GM19328 (cell line): ENCODE results near the gene UGT1A8.
A peak's percentile ranks its signal among the peaks of the same experiment; 100 is the strongest.
"Not testable (repeated sequence)": the region's sequence is repeated elsewhere in the genome, so short reads cannot be mapped to it uniquely, and the experiment has no call there.

Experiments
- ATAC-seq: cut with Tn5 transposase; IDR thresholded peaks from one replicate; pipeline ENCODE4 v1.9.1; 2021; ENCODE audit warnings: mild to moderate bottlenecking, moderate library complexity; ENCODE audit not compliant: unreplicated experiment

UGT1A8 gene

DNA sequence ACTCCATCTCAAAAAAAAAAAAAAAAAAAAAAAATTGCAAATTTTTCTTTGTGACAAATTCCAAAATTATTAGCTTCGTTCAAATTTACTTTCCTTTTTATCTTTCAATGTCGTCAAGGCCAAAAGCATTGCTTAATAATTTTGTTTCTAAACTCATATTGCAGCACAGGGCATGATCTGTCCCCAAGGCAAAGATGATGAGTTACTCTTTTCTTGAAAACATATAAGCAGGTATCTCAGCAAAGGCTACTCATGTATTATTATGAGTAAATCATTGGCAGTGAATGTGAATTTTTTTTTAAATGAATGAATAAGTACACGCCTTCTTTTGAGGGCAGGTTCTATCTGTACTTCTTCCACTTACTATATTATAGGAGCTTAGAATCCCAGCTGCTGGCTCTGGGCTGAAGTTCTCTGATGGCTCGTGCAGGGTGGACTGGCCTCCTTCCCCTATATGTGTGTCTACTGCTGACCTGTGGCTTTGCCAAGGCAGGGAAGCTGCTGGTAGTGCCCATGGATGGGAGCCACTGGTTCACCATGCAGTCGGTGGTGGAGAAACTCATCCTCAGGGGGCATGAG is 64.2 kb downstream of the UGT1A8 start, which contains the start of gene UGT1A7:
UGT1A7 (plus strand) TSS at position 381 of the 579 bp plus-strand sequence; CDS start at position 418, 37 bp downstream.
- no peak for ATAC-seq

DNA sequence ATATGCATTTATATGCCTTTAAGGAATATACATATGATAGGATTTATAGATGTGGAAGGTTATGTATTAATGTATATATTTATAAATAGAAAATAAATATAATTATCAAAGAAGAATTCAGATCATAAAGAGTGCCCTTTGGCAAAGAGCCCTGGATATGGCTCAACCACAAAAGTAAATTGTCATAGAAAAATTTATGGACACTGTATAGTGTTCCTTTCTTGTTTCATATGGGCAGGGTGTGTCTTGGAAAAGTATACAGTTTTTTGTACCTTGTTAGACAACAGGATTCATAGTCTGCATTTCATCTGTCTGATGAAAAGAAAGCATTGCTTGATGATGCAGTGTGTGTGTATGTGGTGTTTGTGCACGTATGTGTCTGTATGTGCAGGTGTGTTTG is 67.2 kb downstream of the UGT1A8 start:
- ATAC-seq: no peak

DNA sequence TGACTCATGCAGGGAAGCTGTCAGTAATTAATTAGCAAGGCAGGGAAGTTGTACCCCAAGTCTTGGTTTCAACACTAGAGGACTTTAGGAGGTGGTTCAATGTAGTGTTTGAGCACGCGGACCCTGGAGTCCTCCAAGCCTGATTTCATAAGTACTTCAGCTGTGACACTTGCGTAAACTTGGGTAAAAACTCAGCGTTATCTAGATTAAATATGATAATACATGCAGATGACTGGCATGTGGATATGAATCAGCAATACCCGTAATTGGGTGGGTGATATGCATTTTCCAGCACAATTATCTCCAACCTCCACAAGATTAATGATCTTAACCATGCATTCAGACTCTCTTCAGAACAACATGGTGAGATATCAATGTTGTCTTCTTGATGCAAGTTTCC is 69.5 kb downstream of the UGT1A8 start:
- ATAC-seq: no peak

DNA sequence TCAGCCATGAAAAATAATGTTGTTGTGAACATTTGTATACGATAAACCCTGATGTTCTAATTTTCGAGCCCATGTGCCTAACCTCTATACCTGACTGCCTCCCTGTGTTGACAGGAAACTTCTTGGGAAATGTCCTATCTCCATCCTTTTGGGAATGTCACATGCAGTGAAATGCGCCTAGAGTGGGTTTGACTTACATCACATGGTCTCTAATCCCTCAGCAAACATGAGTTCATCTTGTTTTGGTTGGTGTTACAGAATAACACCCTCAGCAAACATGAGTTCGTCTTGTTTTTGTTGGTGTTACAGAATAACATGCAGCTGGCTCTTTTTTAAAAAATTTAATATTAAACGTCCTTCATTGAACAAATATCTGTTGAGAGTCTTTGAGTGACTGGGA is 70.9 kb downstream of the UGT1A8 start:
- ATAC-seq: no peak

DNA sequence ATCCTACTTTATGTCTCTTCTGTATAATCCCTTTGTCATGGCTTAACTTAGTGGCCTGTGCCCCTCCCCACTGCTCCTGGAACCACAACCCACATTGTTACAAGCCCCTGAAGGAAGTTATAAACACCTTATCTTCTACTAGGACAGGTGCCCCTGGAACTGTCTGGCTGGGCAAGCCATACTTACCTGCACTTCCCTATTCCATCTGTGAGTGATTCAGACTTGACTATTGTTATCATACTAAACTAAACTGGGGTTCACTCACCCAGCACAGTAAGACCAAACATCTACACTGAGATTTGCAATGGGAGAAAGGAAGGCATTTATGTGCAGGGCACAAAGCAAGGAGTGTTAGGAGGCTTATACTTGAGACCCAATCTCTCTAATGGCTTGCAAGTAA is 71.6 kb downstream of the UGT1A8 start:
- ATAC-seq: no peak

DNA sequence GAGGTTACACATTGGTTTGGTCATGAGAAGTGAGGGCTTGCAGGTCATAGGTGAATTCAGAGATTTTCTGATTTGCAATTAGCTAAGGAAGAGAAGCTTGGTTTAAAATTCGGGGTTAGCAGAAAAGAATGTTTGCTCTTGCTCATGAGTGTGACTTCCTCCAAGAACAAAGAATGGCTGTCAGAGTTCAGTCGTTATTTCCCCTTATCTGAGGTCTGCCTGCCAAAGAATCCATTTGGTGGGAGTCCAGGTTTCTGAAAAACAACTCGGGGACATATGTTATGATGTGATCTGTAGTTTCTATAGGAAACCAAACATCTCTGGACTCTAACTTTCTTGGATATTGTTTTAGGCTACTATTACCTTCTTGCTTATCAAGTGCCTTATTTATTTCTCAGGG is 72.1 kb downstream of the UGT1A8 start:
- ATAC-seq: no peak

DNA sequence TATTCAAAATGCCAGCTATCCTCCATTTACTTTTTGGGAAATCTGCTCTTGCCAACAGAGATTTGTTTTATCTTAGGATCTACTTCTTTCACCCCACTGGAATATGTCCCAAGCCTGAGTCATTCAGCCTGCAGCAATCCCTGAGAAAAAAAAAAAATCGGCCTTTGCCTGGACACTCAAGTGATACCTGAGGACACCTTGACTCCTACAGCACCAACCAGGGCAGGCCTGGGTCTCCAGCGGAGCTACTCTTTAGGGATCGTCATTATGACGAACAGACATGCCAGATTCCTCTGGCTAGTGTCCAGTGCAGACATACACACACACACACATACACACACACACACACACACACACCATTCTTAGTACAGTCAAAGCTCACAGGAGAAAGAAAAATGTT is 73.0 kb downstream of the UGT1A8 start:
- ATAC-seq: no peak

DNA sequence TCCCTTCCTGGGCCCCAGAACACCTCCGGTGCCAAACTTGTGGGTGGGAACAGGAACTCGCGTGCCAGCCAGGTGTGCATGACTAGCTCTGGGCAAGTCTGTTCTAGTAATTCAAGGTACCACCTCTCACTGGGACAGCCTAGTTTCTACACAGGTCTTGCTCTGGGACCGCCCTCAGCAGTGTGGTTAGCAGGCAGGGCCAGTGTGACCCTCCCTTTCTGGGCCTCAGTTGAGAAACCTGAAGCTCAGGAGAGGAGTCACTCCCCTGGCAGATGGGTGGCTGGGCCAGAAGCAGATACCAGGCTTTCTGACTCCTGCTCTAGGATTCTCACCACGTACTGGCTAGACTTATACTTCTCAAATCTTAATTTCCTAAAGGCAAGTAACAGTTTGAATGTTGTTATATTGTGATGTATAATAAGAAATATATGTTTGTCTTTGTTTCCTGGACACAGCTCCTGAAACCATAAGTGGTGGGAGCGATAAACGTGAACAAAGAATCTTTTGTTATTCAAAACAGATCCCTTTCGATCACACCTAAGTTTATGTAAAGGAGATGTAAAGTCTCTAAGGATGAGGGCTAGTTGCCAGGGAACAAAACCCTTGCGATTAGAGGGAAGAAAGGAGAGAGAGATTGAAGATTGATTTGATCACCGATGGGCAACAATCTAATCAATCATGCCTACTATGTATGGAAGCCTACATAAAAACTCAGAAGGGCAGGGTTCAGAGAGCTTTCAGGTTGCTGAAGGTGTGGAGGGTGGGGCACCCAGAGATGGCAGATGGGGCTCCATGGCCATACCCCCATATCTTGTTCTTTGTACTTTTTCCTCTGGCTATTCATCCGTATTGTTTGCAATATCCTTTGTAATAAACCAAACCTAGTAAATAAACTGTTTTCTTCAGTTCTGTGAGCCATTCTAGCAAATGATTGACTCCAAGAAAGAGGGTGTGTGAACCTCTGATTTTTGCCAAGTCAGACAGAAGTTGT is 74.3 kb downstream of the UGT1A8 start:
- ATAC-seq: no peak

DNA sequence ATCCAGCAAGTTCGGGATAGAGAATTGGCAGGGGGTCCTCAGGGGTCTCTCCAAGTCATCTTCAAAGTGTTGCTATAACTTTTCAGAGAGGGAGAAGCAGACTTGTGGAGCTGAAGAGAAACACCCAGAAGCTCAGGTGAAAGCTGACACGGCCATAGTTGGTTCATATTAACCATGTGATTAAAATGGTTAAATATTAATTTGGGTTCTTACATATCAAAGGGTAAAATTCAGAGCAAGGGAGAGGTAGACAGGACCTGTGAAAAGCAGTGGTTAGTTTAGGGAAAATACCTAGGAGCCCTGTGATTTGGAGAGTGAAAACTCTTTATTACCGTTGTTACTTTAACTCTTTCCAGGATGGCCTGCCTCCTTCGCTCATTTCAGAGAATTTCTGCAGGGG is 75.2 kb downstream of the UGT1A8 start, which contains the start of gene UGT1A6:
UGT1A6 (plus strand) TSS at position 243 of the 400 bp plus-strand sequence; CDS start at position 358, 115 bp downstream.
- ATAC-seq: no peak

DNA sequence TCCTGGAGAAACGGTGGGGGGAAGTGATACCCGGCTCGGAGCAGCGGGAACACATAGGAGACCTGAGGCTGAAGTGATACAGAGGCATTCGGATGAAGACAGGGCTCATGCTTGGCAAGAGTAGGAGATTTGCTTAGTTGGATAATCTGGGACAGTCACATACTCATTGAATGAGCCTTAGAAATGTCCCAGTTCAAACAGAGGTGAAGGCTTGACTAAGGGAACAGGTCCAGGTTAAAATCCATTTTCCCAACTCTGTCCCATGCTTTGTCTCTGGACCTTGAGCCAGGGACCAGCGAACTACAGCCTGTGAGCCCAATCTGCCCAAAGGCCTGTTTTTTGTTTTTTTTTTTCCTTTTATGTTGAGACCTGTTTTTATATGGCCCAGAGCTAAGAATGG is 76.5 kb downstream of the UGT1A8 start:
- no peak for ATAC-seq

DNA sequence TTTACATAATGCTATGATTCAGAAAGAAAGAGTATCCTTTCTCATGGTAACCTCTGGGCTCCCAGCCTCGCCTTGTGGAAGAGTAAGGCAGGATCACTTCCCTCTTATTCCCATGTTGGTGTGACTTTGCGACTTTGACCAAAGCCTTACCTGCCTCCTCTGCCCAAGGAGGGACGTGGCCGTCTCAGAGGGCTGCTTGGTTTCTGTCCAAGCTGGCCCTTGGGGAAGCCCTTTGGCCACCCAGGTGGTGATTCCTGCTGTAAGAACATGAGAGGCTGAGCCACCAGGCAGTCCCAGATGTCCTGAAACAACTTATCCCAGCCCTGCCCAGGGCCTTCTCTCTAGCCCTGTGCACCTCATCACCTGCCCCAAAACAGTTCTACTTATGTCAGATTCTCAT is 81.3 kb downstream of the UGT1A8 start:
- no peak for ATAC-seq

DNA sequence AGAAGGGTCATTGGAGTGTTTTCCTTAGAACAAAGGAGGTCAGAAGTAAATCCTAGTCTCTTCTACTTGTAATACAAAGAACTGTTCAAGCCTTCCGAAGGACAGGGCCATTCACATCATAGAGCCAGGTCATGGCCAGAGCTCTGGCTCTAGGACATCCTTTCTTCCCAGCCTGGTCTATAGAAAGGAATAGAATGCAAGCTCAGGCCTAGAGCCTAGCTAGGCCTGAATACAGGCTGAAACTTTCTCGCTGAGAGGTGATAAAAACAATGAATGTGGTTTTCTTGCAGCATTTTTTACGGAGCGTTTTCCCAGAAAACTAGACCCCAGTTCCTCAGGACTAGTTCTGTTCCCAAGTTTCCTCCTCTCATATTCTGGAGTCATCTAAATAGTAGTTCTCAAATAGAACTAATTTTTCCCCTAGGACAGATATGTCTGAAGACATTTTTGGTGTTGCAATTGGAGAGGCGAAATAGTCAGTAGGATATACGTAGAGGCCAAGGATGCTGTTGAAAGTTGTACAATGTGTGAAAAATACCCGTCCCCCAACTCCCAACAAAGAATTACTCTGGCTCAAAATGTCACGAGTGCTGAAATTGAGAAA is 82.1 kb downstream of the UGT1A8 start:
- ATAC-seq: no peak

DNA sequence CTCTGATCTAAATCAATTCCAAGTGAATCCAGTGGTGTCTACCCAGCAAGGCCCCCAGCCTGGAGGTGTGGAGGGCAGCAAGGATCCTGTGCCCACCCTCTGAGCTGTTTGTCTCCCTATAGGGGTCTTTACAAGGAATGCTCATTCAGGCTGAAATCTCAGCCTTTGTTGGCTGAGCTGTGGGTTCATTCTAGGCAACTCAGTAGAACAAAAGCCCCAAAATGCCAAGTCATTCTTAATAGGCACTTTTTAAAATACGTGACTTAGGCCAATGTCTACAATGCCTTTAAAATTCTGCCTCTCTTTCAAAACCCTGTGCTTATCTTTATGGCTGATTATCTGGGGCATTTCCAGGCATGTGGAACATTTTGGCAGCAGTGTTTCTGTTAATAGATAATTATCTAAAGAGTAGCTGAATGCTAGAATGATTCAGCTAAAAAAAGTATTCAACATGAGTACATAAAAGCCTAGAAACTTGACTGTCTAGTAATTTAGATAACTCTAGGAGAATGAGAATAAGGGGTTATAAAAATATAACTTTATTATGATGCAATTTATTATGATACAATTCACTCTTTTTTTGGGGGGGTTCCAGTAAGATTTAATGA is 82.7 kb downstream of the UGT1A8 start:
- no peak for ATAC-seq

DNA sequence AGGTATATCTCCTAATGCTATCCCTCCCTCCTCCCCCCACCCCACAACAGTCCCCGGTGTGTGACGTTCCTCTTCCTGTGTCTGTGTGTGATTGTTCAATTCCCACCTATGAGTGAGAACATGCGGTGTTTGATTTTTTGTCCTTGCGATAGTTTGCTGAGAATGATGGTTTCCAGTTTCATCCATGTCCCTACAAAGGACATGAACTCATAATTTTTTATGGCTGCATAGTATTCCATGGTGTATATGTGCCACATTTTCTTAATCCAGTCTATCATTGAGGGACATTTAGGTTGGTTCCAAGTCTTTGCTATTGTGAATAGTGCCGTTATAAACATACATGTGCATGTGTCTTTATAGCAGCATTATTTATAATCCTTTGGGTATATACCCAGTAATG is 83.4 kb downstream of the UGT1A8 start:
- ATAC-seq: not testable (repeated sequence)

DNA sequence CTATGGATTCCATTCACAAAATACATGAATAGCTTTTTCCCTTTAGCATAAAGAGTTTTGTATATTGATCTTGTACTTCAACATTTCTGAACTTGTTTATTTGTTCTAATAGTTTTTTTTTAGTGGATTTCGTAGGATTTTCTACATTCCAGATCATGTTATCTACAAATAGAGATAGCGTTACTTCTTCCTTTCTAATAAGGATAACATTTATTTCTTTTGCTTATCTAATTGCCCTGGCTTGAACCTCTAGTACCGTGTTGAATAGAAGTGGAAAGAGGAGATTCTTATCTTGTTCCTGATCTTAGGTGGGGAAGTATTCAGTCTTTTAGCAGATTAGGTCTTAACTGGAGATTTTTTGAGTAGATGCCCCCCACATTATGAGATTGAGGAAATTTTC is 84.8 kb downstream of the UGT1A8 start:
- no peak for ATAC-seq

DNA sequence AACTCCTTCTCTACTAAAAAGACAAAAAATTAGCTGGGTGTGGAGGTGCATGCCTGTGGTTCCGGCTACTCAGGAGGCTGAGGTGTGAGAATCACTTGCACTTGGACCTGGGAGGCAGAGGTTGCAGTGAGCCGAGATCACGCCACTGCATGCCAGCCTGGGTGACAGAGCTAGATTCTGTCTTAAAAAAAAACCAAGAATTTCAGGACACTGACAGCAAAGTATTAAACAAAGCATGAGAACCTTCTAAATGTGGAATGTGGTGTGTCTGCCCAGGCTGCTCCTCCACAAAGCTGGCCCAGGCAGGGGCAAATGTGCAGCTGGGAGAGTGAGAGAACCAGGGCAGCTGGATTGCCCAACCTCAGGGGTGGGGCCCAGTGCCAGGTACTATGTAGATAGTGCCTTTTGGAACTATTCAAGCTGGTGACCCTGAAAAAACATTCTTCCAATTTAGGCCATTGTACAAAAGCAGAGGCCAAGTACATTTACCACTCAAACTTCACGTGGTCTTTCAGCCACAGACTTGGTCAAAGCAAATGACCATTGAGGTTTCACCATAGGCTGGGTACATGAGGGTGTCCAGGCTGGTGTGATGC is 88.6 kb downstream of the UGT1A8 start:
- no peak for ATAC-seq

DNA sequence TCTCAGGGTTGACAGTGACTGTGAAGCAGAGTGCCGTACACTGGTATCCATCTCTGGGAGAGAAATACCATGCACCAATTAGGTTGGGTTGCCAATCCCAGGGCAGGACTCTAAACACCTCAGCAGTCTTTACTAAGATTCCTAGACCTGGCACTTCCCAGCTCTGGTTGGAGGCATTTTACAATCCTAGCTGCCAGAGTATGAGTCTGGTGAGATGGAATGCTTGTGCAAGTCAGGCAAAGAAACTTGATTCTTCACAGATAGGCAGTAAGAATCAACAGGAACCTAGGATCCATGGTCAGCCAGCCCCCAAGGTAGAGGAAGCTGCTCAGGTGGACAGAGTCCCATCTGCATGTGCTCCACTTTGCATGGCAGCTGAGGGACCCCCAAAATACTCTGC is 89.3 kb downstream of the UGT1A8 start:
- ATAC-seq: no peak

DNA sequence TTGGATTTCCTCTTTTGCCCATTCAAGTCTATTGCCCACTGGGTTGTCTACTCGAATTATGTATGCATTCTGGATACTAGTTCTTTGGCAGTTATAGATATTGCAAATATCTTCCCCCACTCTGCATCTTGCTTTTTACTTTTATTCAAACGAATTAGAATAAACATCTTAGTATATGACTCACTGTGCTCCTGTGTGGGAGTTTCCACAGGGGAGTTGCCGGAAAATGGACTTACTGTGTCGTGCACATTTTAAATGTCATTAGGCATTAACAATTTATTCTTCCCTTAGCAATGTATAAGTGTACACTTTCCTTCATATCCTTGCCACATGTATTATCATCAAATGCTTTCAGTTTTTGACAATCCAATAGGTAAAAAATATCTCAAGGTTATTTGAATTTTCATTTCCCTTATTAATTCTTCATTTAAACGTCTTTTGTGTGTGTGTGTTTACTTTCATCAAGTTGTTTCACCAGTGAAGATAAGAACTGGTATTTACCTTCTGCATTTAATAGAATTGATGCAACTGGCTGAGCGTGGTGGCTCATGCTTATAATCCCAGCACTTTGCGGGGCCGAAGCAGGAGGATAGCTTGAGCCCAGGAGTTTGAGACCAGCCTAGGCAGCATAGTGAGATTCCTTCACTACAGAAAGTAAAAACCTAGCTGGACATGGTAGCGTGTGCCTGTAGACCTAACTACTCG is 90.7 kb downstream of the UGT1A8 start:
- no peak for ATAC-seq

DNA sequence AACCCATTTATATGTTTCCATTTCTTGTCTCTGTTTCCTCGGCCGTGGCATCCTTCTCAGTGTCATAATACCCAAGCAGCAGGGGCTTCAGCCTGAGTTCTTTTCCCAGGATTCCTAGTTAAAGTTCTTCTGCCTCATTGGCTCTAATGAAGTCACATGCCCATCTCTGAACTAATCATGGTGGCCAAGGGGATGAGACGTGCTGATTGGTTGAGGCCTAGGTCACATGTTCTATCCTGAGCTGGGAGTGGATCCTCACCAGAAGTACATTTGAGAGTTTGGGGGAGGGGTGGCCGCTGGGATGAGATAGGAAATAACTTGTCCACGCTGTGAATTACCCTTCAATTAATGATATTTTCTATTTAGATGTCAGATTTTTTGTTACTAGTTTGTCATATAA is 91.5 kb downstream of the UGT1A8 start:
- no peak for ATAC-seq

DNA sequence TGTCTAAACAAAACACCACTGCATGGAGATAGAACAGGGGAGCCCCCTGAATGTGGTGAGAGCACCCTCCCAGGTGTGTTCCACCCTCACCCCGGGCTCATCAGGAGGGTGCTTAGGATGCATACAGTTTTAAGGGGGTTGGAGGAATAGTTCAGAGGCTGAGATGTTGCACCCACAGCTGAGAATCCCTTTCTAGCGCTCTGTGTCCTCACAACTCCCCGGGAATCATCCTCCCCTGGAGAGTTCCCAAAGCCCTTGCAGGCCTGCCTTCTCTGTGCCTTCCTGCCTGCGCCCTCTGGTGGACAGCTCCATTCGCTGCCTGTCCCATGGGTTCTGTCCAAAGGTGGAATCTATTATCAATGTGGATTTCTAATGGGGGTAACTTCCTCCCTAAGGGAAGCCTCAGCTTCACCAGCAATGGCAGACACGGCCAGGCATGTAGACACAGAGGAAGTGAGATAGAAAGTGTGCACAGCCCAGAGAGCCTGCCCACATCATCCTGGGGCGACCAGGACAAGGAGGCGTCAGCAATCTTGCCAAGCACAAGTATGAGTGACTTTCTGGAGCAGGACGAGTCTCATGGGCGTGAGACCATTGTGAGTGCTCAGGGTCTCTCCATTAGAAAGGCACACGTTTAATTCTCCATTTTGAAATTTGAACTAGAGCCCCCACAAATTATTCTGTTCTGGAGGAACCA is 94.0 kb downstream of the UGT1A8 start:
- peak; percentile 55 for ATAC-seq
